A549 treated with GW870086 at 1 μM for 4 hours (cell line): ENCODE results near the gene ADGRF3. TPM values are rescaled to one million over a fixed set of nuclear protein-coding genes. Genes with fewer than 3 reads are reported as not detected.

Source experiments
- total RNA-seq: library from RNA; stranded (reverse); fragments of 200-300 nt; extraction: Qiagen RNA extraction; gene quantifications from 5 replicates; pipeline ENCODE4 v1.2.3, GENCODE V29; 2022; ENCODE audit warnings: low read depth

Gene ADGRF3
- total RNA-seq, result 0.03 to 0.26 TPM (median 0.10 TPM) in 5 replicates

GRCh38 chr2:26346454-26347053, at the start of gene ADGRF3:
TSS of gene ADGRF3 (minus strand) at chr2:26346789. CDS start at chr2:26346234, 555 bp downstream.

GRCh38 chr2:26345545-26346453, 790 bp downstream of the ADGRF3 start, which contains the start of gene SELENOI:
TSS of gene SELENOI (plus strand) at chr2:26346143. CDS start at chr2:26346233, 90 bp downstream.

Other genes with a start within 250 kb of the ADGRF3 start
- gene GAREM2, start 173.7 kb downstream of the ADGRF3 start, total RNA-seq, result 6.1 to 8.5 TPM (median 7.1 TPM) in 5 replicates
- gene HADHA, start 102.2 kb downstream of the ADGRF3 start, total RNA-seq, result 117 to 133 TPM (median 121 TPM) in 5 replicates
- gene HADHB, start 101.8 kb downstream of the ADGRF3 start, total RNA-seq, result 84.7 to 106 TPM (median 100 TPM) in 5 replicates
- gene SELENOI, start 646 bp downstream of the ADGRF3 start, total RNA-seq, result 14.6 to 20.5 TPM (median 19.0 TPM) in 5 replicates
- 0.19 to 0.45 TPM (median 0.30 TPM) in 5 replicates for gene DRC1, start 55.1 kb upstream of the ADGRF3 start, total RNA-seq
- 0.10 to 0.24 TPM (median 0.16 TPM) in 5 replicates for gene OTOF, start 131.3 kb upstream of the ADGRF3 start, total RNA-seq